ENCODE measurements around the gene SOCS2. TPM values are rescaled to one million over a fixed set of nuclear protein-coding genes. Genes with fewer than 3 reads are reported as not detected.

Gene SOCS2
- polyA plus RNA-seq (2012; ENCODE audit: insufficient read length, low read depth), result 55.5 TPM

- TF ChIP-seq POLR2AphosphoS5 (IDR thresholded peaks at IDR 0.05; ENCODE audit: low read depth, low read length), result peak; percentile 32; the same call in 1 of the 2 replicates
- no peak for TF ChIP-seq FOXP2 (optimal IDR thresholded peaks at IDR 0.05; ENCODE audit: borderline replicate concordance, extremely low read depth, extremely low read length, insufficient read depth)
- no peak for TF ChIP-seq REST (IDR thresholded peaks at IDR 0.05; ENCODE audit: insufficient read depth in 1 of 2, low read depth in 2 of 2, low read length in 2 of 2)
- TF ChIP-seq TAF1 (IDR thresholded peaks at IDR 0.05; ENCODE audit: borderline replicate concordance, insufficient read depth, low read length), result peak; percentile 8; the same call in 1 of the 2 replicates
- TF ChIP-seq SIN3A (IDR thresholded peaks at IDR 0.05; ENCODE audit: borderline replicate concordance, insufficient read depth, low read length), result peak; percentile 8; the same call in 1 of the 2 replicates
These were observed at the start of gene SOCS2 for GRCh38 chr12:93571925-93572711. SOCS2 (plus strand) TSS chr12:93572675; CDS start chr12:93572898, 223 bp downstream.

- TF ChIP-seq TAF1 (IDR thresholded peaks at IDR 0.05; ENCODE audit: borderline replicate concordance, insufficient read depth, low read length) (no peak), FOXP2 (optimal IDR thresholded peaks at IDR 0.05; ENCODE audit: borderline replicate concordance, extremely low read depth, extremely low read length, insufficient read depth) (no peak), SIN3A (IDR thresholded peaks at IDR 0.05; ENCODE audit: borderline replicate concordance, insufficient read depth, low read length) (no peak), REST (IDR thresholded peaks at IDR 0.05; ENCODE audit: insufficient read depth in 1 of 2, low read depth in 2 of 2, low read length in 2 of 2) (no peak), POLR2AphosphoS5 (IDR thresholded peaks at IDR 0.05; ENCODE audit: low read depth, low read length) (no peak)
These were observed 47.9 kb upstream of the SOCS2 start for GRCh38 chr12:93524386-93525133.

- TF ChIP-seq REST (IDR thresholded peaks at IDR 0.05; ENCODE audit: insufficient read depth in 1 of 2, low read depth in 2 of 2, low read length in 2 of 2) (no peak), SIN3A (IDR thresholded peaks at IDR 0.05; ENCODE audit: borderline replicate concordance, insufficient read depth, low read length) (no peak), TAF1 (IDR thresholded peaks at IDR 0.05; ENCODE audit: borderline replicate concordance, insufficient read depth, low read length) (no peak), FOXP2 (optimal IDR thresholded peaks at IDR 0.05; ENCODE audit: borderline replicate concordance, extremely low read depth, extremely low read length, insufficient read depth) (no peak), POLR2AphosphoS5 (IDR thresholded peaks at IDR 0.05; ENCODE audit: low read depth, low read length) (no peak)
These were observed 45.6 kb upstream of the SOCS2 start for GRCh38 chr12:93526786-93527428.

- TF ChIP-seq FOXP2 (optimal IDR thresholded peaks at IDR 0.05; ENCODE audit: borderline replicate concordance, extremely low read depth, extremely low read length, insufficient read depth) (no peak), TAF1 (IDR thresholded peaks at IDR 0.05; ENCODE audit: borderline replicate concordance, insufficient read depth, low read length) (no peak), REST (IDR thresholded peaks at IDR 0.05; ENCODE audit: insufficient read depth in 1 of 2, low read depth in 2 of 2, low read length in 2 of 2) (no peak), POLR2AphosphoS5 (IDR thresholded peaks at IDR 0.05; ENCODE audit: low read depth, low read length) (no peak), SIN3A (IDR thresholded peaks at IDR 0.05; ENCODE audit: borderline replicate concordance, insufficient read depth, low read length) (no peak)
These were observed 42.1 kb upstream of the SOCS2 start for GRCh38 chr12:93530358-93530757.

Measured in PFSK-1 (cell line).